Astrocyte (in vitro differentiated cells and primary cell): Measurements from ENCODE around the gene XPO1. TPM values are rescaled to one million over a fixed set of nuclear protein-coding genes. Genes with fewer than 3 reads are reported as not detected.

Experiments
- DNase-seq: peaks from one replicate; pipeline ENCODE4 v3.0.0-alpha.2; 2010; ENCODE audit warnings: low read depth
- FAIRE-seq: peaks from 2 replicates; lab custom pipeline; 2011; peaks lifted over from hg19 to GRCh38; lab: Jason Lieb, UNC
- H2AFZ ChIP-seq: 2 replicates; pipeline ENCODE4 v1.6.0; 2012; ENCODE audit warnings: low read depth, low read length, inconsistent platforms
- H3K27ac ChIP-seq: 2 replicates; pipeline ENCODE4 v1.5.1; 2011; ENCODE audit warnings: low read depth, low read length, inconsistent platforms
- H3K27me3 ChIP-seq: 2 replicates; pipeline ENCODE4 v1.6.0; 2011; ENCODE audit warnings: low read length, inconsistent platforms; ENCODE audit not compliant: insufficient read depth
- H3K36me3 ChIP-seq: 2 replicates; pipeline ENCODE4 v1.5.1; 2011; ENCODE audit warnings: low read length, inconsistent platforms; ENCODE audit not compliant: insufficient read depth
- H3K4me1 ChIP-seq: 2 replicates; pipeline ENCODE4 v1.5.1; 2011; ENCODE audit warnings: low read length, inconsistent platforms; ENCODE audit not compliant: insufficient read depth
- H3K4me2 ChIP-seq: 2 replicates; pipeline ENCODE4 v1.6.0; 2012; ENCODE audit warnings: low read length, inconsistent platforms
- H3K4me3 ChIP-seq: 2 replicates; pipeline ENCODE4 v1.5.1; 2011; ENCODE audit warnings: low read depth, mild to moderate bottlenecking, low read length, inconsistent platforms; ENCODE audit not compliant: insufficient read depth
- H3K79me2 ChIP-seq: 2 replicates; pipeline ENCODE4 v1.6.0; 2012; ENCODE audit warnings: mild to moderate bottlenecking, low read length, inconsistent platforms; ENCODE audit not compliant: insufficient read depth
- H3K9ac ChIP-seq: 2 replicates; pipeline ENCODE4 v1.6.0; 2012; ENCODE audit warnings: mild to moderate bottlenecking, low read length, inconsistent platforms
- H3K9me3 ChIP-seq: 2 replicates; pipeline ENCODE4 v1.5.1; 2012; ENCODE audit warnings: low read depth, mild to moderate bottlenecking, low read length, inconsistent platforms; ENCODE audit not compliant: insufficient read depth
- H4K20me1 ChIP-seq: 2 replicates; pipeline ENCODE4 v1.6.0; 2012; ENCODE audit warnings: low read length, inconsistent platforms; ENCODE audit not compliant: insufficient read depth
- H3K27ac Mint-ChIP-seq: one replicate; pipeline ENCODE4 v1.8.0; 2021; ENCODE audit warnings: mild to moderate bottlenecking, mixed read lengths; ENCODE audit not compliant: unreplicated experiment
- H3K27me3 Mint-ChIP-seq: one replicate; pipeline ENCODE4 v1.8.0; 2021; ENCODE audit warnings: low read depth, mixed read lengths; ENCODE audit not compliant: unreplicated experiment
- H3K36me3 Mint-ChIP-seq: one replicate; pipeline ENCODE4 v1.8.0; 2021; ENCODE audit warnings: low read depth, mixed read lengths; ENCODE audit not compliant: unreplicated experiment
- H3K4me1 Mint-ChIP-seq: one replicate; pipeline ENCODE4 v1.8.0; 2021; ENCODE audit warnings: low read depth, mixed read lengths; ENCODE audit not compliant: unreplicated experiment
- H3K4me3 Mint-ChIP-seq: one replicate; pipeline ENCODE4 v1.8.0; 2021; ENCODE audit warnings: mild to moderate bottlenecking, moderate library complexity, mixed read lengths; ENCODE audit not compliant: unreplicated experiment
- H3K9me3 Mint-ChIP-seq: one replicate; pipeline ENCODE4 v1.8.0; 2021; ENCODE audit warnings: mild to moderate bottlenecking, mixed read lengths; ENCODE audit not compliant: unreplicated experiment
- CTCF ChIP-seq: IDR thresholded peaks from 2 replicates; pipeline ENCODE4 v1.5.1; 2011; ENCODE audit warnings: low read depth, mild to moderate bottlenecking, inconsistent platforms, low read length, moderate library complexity; ENCODE audit not compliant: insufficient read depth
- EZH2 ChIP-seq: IDR thresholded peaks from 2 replicates; pipeline ENCODE4 v1.6.1; 2012; ENCODE audit warnings: mild to moderate bottlenecking, low read length, inconsistent platforms; ENCODE audit not compliant: insufficient read depth
- total RNA-seq: library from RNA; stranded (reverse); gene quantifications from 2 replicates; pipeline ENCODE4 v1.2.1, GENCODE V29; 2021

The XPO1 gene
- total RNA-seq, 1 donor from 2014 or later = 128 TPM

- Histone ChIP-seq H3K4me1 (no peaks in the 10 kb centered on the region), H3K36me3 (peaks cover 20% of the 10 kb centered on the region), H3K27me3 (no peaks in the 10 kb centered on the region), H3K4me3 (no peak overlapping the region), H2AFZ (no peak overlapping the region), H3K9me3 (no peaks in the 10 kb centered on the region), H3K79me2 (peaks cover 89% of the 10 kb centered on the region), H3K27ac (no peak overlapping the region), H4K20me1 (peaks cover 59% of the 10 kb centered on the region), H3K9ac (no peak overlapping the region), H3K4me2 (no peak overlapping the region)
- Mint-ChIP-seq H3K27me3 (no peaks in the 10 kb centered on the region), H3K9me3 (no peaks in the 10 kb centered on the region), H3K4me1 (no peaks in the 10 kb centered on the region), H3K36me3 (peaks cover 1% of the 10 kb centered on the region), H3K27ac (no peak overlapping the region), H3K4me3 (no peak overlapping the region)
- no peak for DNase-seq
- TF ChIP-seq EZH2 (no peak), CTCF (no peak)
- FAIRE-seq = no peak
Observed at GRCh38 chr2:61504949-61505348, 33.2 kb downstream of the XPO1 start.

- DNase-seq (no peak), FAIRE-seq (no peak)
- H3K27ac Mint-ChIP-seq = no peak overlapping the region
- H3K4me3 ChIP-seq = no peak overlapping the region
- no peaks in the 10 kb centered on the region for H3K4me1 ChIP-seq
- no peaks in the 10 kb centered on the region for H3K27me3 ChIP-seq
- H3K9me3 ChIP-seq = no peaks in the 10 kb centered on the region
- H3K9ac ChIP-seq = no peak overlapping the region
- no peak overlapping the region for H3K4me3 Mint-ChIP-seq
- H3K36me3 ChIP-seq = peaks cover 57% of the 10 kb centered on the region
- H3K79me2 ChIP-seq = peaks cover 49% of the 10 kb centered on the region
- TF ChIP-seq EZH2 = no peak
- TF ChIP-seq CTCF = no peak
- H3K27me3 Mint-ChIP-seq = no peaks in the 10 kb centered on the region
- no peaks in the 10 kb centered on the region for H3K9me3 Mint-ChIP-seq
- H4K20me1 ChIP-seq = peaks cover 19% of the 10 kb centered on the region
- no peak overlapping the region for H3K27ac ChIP-seq
- H3K4me2 ChIP-seq = no peak overlapping the region
- peaks cover 5% of the 10 kb centered on the region for H3K36me3 Mint-ChIP-seq
- H3K4me1 Mint-ChIP-seq = peaks cover 1% of the 10 kb centered on the region
- H2AFZ ChIP-seq = no peak overlapping the region
Observed at GRCh38 chr2:61499060-61499459, 39.1 kb downstream of the XPO1 start.

GRCh38 chr2:61493523-61493942, 44.6 kb downstream of the XPO1 start:
- H3K4me3 ChIP-seq = no peak overlapping the region
- no peak overlapping the region for H3K27ac ChIP-seq
- no peak overlapping the region for H3K4me2 ChIP-seq
- H3K9ac ChIP-seq = no peak overlapping the region
- H3K4me1 ChIP-seq = no peaks in the 10 kb centered on the region
- Mint-ChIP-seq H3K36me3 (peaks cover 16% of the 10 kb centered on the region), H3K4me1 (peaks cover 6% of the 10 kb centered on the region), H3K9me3 (no peaks in the 10 kb centered on the region), H3K27me3 (no peaks in the 10 kb centered on the region), H3K27ac (peak overlapping the region; percentile 35), H3K4me3 (no peak overlapping the region)
- DNase-seq (peak; percentile 59), FAIRE-seq (no peak)
- H3K79me2 ChIP-seq = peaks cover 38% of the 10 kb centered on the region
- peaks cover 21% of the 10 kb centered on the region for H4K20me1 ChIP-seq
- TF ChIP-seq EZH2 = no peak
- no peak for TF ChIP-seq CTCF
- no peaks in the 10 kb centered on the region for H3K9me3 ChIP-seq
- peaks cover 66% of the 10 kb centered on the region for H3K36me3 ChIP-seq
- H3K27me3 ChIP-seq = no peaks in the 10 kb centered on the region
- H2AFZ ChIP-seq = no peak overlapping the region
